HL-60/S4 treated with phorbol 12-myristate 13-acetate at 8.2 ng/mL for 4 days and 3 days (cell line): Measurements from ENCODE around the gene ESYT3.

ENCODE experiments used
- in situ Hi-C: fragments of 300-500 bp; cut with MboI; formaldehyde crosslinking; loops from 2 replicates; pipeline ENCODE4 v1.15.0; 2022; ENCODE audit warnings: low sequenced_read_pairs

The ESYT3 gene

DNA sequence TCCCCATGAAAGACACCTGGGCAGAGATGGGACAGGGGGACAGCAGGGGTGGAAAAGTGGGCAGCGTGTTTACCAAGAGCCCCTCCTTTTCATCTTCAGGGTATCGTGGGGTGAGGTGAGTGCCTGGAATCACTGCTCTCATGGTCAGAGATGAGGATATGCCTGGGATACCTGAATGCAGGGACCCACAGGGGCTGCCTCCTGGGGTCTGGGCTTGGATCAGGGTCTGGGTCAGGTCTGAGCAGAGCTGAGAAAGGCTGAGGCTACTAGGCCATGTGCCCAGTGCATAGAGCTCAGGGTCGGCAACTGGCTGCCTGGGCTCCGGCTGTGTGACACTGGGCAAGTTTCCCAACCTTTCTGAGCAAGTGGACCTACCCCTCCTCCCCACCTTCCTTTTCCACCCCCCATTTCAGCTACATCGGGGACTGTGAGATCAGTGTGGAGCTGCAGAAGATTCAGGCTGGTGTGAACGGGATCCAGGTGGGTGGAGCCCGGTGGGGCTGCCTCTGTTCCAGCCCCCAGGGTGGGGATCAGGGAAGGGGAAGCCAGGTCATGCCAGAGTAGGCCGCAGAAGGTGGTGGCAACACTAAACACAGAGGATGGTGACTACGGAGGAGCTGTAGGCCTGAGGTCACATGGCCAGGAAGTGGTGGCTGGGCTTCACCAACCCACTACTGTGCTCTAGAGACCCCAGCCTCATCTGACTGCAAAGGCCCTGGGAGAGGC is 24.5 kb downstream of the ESYT3 start:
- in situ Hi-C loops: loop anchor here (25.0 kb wide), 1 partner anchor 478 kb away; the partner anchor contains the start of genes FOXL2 and FOXL2NB

DNA sequence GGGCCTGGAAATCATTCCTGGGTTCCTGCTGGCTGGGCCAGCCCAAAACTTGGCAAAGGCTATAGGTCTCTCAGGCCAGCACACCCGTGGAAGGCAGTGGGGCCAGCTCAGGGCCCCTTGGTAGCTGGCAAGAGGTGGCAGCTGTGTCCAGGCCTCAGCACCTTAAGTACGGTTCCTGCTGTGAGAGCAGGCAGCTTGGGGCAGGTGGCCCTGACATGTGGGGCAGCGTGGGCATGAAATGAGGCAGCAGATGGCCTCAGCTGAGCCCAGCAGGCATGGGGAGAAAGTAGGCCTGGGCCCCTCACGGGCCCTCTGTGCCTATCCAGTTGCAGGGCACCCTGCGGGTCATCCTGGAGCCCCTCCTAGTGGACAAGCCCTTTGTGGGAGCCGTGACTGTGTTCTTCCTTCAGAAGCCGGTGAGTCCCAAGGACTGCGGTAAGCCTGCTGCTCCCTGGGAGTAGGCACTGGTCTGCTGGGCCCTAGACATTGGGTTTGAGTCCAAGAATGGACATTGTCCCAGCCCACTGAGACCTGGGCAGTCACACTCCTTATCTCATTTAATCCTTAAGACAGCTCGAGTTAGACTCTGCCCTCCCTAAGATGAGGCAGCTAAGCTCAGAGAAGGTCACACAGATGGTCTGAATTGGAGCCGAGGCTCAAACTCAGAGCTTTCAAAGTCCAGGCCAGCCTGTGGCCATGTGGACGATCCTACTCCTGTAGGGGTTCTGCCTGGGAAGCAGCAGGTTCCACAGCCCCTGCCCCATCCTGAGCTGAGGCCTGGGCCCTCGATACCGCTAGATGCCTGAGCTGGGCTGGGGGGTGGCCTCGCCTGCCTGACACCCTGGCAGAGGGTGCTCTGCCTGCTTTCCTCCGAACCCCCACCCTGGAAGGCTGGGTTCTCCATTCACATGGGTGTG is 25.5 kb downstream of the ESYT3 start:
- in situ Hi-C loops: loop anchor here (25.0 kb wide), 1 partner anchor 477 kb away; the partner anchor contains the start of genes FOXL2 and FOXL2NB

DNA sequence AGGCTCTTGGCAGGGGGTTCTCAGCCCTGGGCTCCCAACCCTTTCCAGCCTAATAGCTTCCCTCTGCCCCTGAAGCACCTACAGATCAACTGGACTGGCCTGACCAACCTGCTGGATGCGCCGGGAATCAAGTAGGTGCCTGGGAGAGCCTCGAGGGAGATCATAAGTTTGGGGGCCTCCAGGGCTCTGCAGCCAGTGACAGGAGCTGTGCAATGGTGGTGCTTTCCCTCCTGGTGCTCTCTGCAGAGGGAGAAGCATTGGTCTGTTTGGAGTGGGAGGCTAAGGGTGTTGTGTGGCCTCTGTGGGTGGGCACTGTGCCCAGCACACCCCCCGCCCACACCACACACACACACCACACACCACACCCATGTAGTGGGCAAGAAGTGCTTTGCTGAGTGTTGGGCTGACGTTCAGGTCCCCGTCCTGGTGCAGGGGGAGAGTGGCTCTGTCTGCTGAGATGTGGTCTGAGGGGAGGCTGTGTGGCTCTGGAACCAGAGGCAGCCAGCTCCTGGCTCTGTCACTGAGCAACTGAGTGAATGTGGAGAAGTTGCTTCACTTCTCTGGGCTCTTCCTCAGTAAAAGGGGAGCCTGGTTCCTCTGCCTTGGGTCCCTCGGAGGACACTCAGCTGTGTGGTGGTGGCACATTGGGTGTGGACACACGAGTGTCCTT is 26.3 kb downstream of the ESYT3 start:
- in situ Hi-C loops: loop anchor here (25.0 kb wide), 1 partner anchor 477 kb away; the partner anchor contains the start of genes FOXL2 and FOXL2NB

DNA sequence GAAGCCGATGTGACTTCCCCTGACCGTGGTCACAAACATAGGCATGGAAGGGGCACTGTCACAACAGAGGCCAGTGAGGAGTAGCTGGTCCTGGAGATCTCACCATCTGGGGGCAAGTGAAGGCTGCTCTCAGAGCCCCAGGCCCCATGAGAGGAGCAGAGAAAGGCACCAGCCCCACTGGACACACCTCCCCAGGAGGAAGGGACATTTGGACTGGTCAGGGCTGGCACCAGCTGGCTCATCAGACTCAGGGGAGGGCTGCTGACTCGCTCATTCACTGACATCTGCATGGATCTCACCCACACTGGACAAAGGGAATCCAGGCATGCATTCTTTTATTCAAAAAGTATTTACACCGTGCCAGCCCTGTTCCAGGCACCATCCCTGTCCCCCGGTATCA is 26.8 kb downstream of the ESYT3 start:
- in situ Hi-C loops: loop anchor here (25.0 kb wide), 1 partner anchor 476 kb away; the partner anchor contains the start of genes FOXL2 and FOXL2NB

DNA sequence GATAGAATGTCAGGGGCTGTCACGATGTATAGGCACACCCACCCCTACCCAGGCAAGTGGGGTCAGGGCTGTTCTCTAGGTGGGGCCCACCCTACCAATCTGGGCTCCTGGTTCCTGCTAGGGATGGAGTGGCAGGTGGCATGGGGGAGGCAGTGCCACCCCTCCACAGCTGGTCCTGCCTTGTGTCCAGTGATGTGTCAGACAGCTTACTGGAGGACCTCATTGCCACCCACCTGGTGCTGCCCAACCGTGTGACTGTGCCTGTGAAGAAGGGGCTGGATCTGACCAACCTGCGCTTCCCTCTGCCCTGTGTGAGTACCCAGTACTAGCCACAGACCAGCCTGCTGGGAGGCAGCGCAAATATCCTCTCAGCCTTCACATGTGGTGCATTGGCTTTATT is 27.5 kb downstream of the ESYT3 start:
- in situ Hi-C loops: loop anchor here (25.0 kb wide), 1 partner anchor 475 kb away; the partner anchor contains the start of genes FOXL2 and FOXL2NB

DNA sequence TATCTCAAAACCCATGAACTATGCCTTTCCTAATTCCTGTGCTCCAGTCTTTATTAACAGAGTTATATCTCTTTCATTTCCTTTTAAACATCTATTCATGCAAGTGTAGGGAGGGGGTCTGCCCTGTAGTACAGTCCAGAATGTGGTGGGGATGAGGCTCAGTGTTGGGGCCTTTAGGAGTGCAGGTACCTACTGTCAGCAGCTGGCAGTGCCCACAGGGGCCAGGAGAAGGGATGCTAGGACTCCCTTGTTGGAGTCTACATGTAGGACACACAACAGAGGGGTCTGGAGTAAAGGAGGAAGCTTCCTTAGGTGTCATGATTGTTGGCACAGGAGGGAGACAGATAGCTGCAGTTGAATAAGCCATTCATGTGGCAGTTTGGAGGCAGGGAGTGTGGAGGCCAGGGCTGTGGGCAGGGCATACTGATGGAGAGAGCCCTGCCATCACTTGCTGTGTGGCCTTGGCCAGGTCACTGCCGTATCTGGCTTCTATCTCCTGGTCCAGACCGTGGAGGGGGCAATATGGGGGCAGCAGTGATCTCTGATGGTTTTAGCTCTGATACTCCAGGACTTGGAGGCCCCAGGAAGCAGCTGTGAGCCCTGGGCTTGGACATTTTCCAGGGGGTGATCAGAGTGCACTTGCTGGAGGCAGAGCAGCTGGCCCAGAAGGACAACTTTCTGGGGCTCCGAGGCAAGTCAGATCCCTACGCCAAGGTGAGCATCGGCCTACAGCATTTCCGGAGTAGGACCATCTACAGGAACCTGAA is 29.5 kb downstream of the ESYT3 start:
- in situ Hi-C loops: loop anchor here (25.0 kb wide), 1 partner anchor 473 kb away; the partner anchor contains the start of genes FOXL2 and FOXL2NB

DNA sequence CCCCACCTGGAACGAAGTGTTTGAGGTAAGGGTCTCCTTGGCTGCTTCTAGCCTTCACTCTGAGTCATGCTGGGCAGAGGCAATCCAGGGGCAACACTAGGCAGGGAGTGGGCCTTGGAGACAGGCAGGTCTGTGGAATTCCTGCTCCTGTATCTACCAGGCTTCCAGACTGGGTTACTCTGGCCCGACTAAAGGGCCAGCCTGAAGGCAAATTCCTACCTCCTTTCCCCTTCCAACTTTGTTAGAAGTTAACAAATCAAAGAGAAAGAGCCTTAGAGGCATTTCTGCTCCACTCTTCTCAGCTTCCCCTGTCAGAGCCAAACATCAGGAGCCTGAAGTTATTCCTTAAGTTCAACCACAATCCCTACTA is 30.1 kb downstream of the ESYT3 start:
- in situ Hi-C loops: loop anchor here (25.0 kb wide), 1 partner anchor 473 kb away; the partner anchor contains the start of genes FOXL2 and FOXL2NB

DNA sequence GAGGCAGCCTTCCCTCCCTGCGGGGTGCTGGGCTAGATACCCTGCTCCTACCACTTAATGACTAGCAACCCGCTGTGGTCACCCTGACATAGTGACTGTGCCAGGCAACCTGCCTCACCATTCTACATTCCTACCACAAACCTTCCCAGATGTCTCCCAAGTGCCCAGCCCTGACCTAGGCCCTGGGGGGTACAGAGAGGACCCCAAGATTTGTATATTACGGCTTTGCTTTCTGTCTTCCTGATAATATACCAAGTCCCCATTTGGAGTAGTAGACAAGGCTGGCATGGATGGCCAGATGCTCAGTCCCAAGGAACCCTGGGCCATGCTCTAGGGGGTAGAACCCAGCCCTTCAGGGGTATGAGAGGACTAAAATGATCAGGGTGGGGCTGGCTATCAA is 31.0 kb downstream of the ESYT3 start:
- in situ Hi-C loops: loop anchor here (25.0 kb wide), 1 partner anchor 472 kb away; the partner anchor contains the start of genes FOXL2 and FOXL2NB

DNA sequence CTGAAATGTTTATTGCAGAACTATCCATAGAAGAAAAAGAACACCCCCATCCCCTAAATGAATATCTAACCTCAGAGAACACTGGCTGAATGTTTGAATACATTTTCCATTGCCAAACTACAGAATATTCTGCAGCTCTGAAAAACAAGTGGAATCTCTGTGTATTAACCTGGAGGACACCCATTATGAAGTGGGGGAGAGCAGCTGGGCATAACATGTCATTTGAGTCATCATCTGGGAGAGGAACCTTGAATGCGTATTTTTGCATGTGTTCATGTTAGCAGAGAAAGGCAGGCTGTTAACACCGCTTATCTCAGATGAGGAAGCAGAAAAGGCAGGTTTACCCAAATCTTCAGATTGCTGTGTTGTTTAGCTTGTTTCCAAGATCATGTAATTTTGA is 31.5 kb downstream of the ESYT3 start:
- in situ Hi-C loops: loop anchor here (25.0 kb wide), 1 partner anchor 471 kb away; the partner anchor contains the start of genes FOXL2 and FOXL2NB

DNA sequence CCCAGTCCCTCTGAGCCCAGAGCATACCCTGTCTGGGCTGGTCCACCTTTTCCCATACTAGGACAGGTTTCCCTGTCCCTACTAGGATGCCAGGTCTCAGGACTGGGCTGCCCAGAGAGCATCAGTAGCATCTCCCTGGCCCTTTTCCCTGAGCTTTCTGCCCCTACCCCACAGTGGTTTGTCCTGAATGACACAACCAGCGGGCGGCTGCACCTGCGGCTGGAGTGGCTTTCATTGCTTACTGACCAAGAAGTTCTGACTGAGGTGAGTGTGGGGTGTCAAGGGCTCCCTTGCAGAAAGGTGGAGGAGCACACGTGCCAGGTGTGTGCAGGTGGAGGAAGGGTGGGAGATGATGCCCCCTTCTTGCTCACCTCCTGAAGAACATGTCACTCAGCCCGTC is 33.5 kb downstream of the ESYT3 start:
- in situ Hi-C loops: loop anchor here (25.0 kb wide), 1 partner anchor 469 kb away; the partner anchor contains the start of genes FOXL2 and FOXL2NB

DNA sequence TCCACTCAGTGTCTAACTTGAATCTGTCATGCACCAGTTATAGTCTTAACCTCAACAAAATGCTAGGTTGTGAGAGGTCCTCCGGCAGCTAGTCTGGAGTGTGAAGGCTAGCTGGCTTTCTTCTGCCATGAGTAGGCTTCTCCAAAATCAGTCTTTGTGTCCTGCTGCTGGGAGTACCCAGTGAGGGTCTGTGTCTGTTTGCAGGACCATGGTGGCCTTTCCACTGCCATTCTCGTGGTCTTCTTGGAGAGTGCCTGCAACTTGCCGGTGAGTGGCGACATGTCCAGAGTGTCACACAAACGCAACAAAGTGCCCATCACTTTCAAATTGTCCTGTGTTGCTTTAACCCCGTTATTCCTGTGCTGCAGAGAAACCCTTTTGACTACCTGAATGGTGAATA is 34.0 kb downstream of the ESYT3 start:
- in situ Hi-C loops: loop anchor here (25.0 kb wide), 1 partner anchor 469 kb away; the partner anchor contains the start of genes FOXL2 and FOXL2NB

DNA sequence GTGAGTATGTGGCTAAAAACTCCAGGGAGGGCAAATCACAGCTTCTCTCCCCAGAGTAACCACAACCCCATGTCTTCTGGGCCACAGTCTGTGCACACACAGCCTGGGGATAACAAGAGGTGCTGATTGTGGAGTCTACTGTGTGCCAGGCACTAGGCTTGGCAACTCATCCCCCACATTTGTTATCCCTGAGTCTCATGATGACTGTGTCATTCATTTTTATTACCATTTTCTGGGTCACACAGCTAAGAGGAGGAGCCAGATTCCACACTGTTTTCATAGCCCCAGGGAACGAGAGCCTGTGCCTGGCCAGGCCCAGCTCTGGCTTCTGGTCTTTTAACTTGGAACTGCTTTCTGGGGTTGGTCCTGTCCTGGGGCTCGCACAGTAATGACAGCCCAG is 34.5 kb downstream of the ESYT3 start:
- in situ Hi-C loops: loop anchor here (25.0 kb wide), 1 partner anchor 468 kb away; the partner anchor contains the start of genes FOXL2 and FOXL2NB

DNA sequence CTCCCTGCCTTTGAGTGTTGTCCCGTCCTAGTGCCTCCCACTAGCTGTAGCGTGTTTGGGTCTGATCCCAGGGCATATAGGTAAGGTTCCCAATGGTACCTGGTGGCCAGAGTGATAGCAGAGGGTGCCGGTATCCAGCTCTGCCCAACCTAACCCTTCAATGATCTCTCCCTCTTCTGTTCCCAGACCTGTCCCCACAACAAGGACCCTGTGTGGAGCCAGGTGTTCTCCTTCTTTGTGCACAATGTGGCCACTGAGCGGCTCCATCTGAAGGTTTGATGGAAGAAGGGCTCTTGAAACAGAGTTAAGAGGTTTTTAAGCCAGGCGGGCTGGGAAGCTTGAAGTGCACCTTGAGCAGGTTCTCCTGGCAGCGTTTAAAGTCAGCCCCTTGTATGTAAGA is 35.5 kb downstream of the ESYT3 start:
- in situ Hi-C loops: loop anchor here (25.0 kb wide), 1 partner anchor 467 kb away; the partner anchor contains the start of genes FOXL2 and FOXL2NB

DNA sequence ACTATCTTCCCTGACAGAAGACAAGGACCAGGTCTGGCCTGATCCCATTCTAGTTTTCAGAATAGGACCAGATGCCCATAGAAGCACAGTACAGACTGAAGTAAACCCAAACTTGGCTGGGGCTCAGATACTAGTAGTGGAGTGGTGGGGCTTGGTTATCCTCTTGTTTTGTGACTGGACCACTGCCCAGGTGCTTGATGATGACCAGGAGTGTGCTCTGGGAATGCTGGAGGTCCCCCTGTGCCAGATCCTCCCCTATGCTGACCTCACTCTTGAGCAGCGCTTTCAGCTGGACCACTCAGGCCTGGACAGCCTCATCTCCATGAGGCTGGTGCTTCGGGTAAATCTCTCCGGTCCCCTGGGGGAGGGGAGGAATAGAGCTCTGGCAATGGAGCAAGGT is 36.3 kb downstream of the ESYT3 start:
- in situ Hi-C loops: loop anchor here (25.0 kb wide), 1 partner anchor 467 kb away; the partner anchor contains the start of genes FOXL2 and FOXL2NB

DNA sequence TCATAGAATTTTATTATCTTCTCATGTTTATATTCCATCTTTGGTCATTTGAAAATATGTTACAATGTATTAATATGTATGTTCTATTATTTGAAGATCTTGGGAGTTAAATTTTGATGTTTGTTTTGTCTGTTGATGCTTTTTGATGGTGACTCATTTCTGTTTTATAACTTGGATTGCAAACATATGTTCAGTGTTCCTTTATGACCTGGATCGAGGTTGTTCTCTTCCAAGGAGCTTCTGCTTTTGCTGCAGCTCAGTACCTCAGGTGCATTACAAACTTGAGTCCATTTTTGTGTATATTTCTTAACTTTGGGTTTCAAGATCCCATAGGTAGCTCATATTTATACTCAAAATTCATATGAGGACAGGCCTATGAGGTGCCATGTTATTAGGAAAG is 37.1 kb downstream of the ESYT3 start:
- in situ Hi-C loops: loop anchor here (25.0 kb wide), 1 partner anchor 466 kb away; the partner anchor contains the start of genes FOXL2 and FOXL2NB

DNA sequence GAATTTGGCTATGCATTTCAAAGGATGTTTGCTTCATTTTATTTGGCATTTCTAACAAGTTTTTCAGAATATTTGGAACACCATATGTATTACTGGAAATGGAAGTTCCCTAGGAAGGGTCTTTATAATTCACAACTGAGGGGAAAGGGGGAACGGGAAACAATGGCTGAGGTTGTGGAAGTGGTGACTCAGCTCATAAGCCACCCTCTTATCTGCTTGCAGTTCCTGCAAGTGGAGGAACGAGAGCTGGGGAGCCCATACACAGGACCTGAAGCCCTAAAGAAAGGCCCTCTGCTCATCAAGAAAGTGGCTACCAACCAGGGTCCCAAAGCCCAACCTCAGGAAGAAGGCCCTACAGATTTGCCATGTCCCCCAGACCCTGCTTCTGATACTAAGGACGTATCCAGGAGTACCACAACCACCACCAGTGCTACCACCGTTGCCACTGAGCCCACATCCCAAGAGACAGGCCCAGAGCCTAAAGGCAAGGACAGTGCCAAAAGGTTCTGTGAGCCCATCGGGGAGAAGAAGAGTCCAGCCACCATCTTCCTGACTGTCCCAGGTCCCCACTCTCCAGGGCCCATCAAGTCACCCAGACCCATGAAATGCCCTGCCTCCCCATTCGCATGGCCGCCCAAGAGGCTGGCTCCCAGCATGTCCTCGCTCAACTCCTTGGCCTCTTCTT is 37.9 kb downstream of the ESYT3 start:
- in situ Hi-C loops: loop anchor here (25.0 kb wide), 1 partner anchor 465 kb away; the partner anchor contains the start of genes FOXL2 and FOXL2NB

DNA sequence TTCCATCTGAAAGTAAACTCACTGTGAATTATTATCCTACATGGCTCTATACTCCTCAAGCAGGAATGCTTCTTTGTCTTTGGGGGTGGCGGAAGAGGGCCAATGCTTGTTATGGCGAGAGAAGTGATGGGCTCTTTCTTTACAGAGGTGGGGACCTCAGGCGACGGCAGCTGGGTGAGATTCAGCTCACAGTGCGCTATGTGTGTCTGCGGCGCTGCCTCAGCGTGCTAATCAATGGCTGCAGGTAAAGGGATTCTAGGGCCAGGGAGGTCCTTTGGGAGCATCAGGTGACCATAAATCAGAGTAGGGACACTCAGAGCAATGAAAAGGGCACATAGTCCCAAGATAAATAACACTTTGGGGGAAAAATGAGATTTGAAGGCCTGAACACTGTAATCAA is 39.0 kb downstream of the ESYT3 start:
- in situ Hi-C loops: loop anchor here (25.0 kb wide), 1 partner anchor 464 kb away; the partner anchor contains the start of genes FOXL2 and FOXL2NB

DNA sequence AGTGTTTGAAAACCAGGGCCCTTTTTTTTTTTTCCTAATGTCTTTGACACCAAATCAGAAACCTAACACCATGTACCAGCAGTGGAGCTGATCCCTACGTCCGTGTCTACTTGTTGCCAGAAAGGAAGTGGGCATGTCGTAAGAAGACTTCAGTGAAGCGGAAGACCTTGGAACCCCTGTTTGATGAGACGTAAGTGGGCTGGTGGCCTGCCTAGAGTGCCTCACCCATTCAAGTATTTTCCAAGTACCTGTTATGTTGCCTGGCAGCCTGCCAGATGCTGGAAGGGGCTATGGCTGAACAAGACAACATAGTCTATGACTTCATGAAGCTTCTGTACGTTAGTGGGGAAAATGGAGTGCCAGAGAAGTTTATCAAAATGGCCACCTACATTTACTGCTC is 39.7 kb downstream of the ESYT3 start:
- in situ Hi-C loops: loop anchor here (25.0 kb wide), 1 partner anchor 463 kb away; the partner anchor contains the start of genes FOXL2 and FOXL2NB
